AG09319 (cell line): ENCODE measurements around the gene KLHDC8B.

Experiments used
- DNase-seq: peaks from one replicate; pipeline ENCODE4 v3.0.0-alpha.2; 2010; ENCODE audit warnings: low read depth; ENCODE audit errors: extremely low read depth
- CTCF ChIP-seq: IDR thresholded peaks from 2 replicates; pipeline ENCODE4 v1.5.1; 2011; ENCODE audit warnings: low read depth, mild to moderate bottlenecking, inconsistent platforms, low read length, moderate library complexity

Gene KLHDC8B

GRCh38 chr3:49165771-49166751, 5.3 kb upstream of the KLHDC8B start, which contains the start of gene CCDC71:
Gene CCDC71, minus strand, starts transcription at chr3:49166331. Its CDS starts 2,123 bp downstream, at chr3:49164208.
- peak; percentile 20 for DNase-seq

GRCh38 chr3:49166752-49167556, 4.4 kb upstream of the KLHDC8B start:
- DNase-seq: no peak
- no peak for TF ChIP-seq CTCF

More at GRCh38 chr3:49165771-49166751, 5.3 kb upstream of the KLHDC8B start, which contains the start of gene CCDC71:
- no peak for TF ChIP-seq CTCF

GRCh38 chr3:49170744-49171118, 667 bp upstream of the KLHDC8B start:
- no peak for DNase-seq
- no peak for TF ChIP-seq CTCF

GRCh38 chr3:49171775-49172500, 540 bp downstream of the KLHDC8B start:
- no peak for TF ChIP-seq CTCF
- DNase-seq: no peak

- no peak for TF ChIP-seq CTCF
- no peak for DNase-seq
These were observed 1.2 kb downstream of the KLHDC8B start for GRCh38 chr3:49172551-49173041.

GRCh38 chr3:49173116-49173791, 1.9 kb downstream of the KLHDC8B start:
- no peak for TF ChIP-seq CTCF
- DNase-seq: no peak
